ENCODE results near the gene MKLN1. TPM values are rescaled to one million over a fixed set of nuclear protein-coding genes. Genes with fewer than 3 reads are reported as not detected.

The MKLN1 gene
- total and polyA plus RNA-seq, 2 of the 4 experiments (the other 2 are of a cell fraction), result 17.5 to 52.0 TPM

DNA sequence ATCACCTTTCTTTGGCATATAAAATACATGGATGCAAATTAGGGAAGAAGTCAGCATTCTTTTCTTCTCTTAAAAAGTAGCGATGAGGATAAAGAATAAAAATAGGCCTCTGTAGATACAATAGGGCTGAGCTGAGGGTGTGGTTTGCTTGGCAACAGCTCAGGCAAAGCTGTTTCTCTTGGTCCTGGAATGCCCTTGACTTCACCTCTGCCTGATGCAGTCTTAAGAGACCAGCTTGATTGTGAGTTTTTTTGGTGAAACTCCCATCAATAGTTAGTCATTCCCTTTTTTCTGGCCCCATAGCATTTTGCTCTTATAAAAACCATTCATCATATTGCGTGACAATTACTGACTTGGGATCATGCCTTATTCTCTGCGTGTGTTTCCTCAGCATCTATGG, 42.1 kb upstream of the MKLN1 start:
- no TSS peak for BruUV-seq (replicated peaks)
- Histone ChIP-seq H3K27me3 (ENCODE audit: control insufficient read depth, insufficient read depth, low read length) (no peaks in the 10 kb centered on the region), H3K4me3 (ENCODE audit: insufficient read depth, low read depth, low read length) (no peak overlapping the region), H2BK15ac (ENCODE audit: low read depth, low read length) (no peak overlapping the region), H3K18ac (ENCODE audit: low read depth, low read length) (no peak overlapping the region), H3K9ac (ENCODE audit: low read depth, low read length) (no peak overlapping the region), H3K56ac (ENCODE audit: extremely low read depth, insufficient read depth, low read length) (no peak overlapping the region), H3K79me1 (ENCODE audit: low read depth in 1 of 2, low read length in 2 of 2) (no peaks in the 10 kb centered on the region), H2AFZ (replicated peaks; ENCODE audit: low read length, poor library complexity) (no peak overlapping the region), H3K14ac (replicated peaks; ENCODE audit: low read depth, low read length) (no peak overlapping the region), H4K8ac (ENCODE audit: low read depth in 2 of 2, low read length in 2 of 2) (no peak overlapping the region), H4K5ac (ENCODE audit: low read depth, low read length) (no peak overlapping the region), H3K9me1 (ENCODE audit: insufficient read depth, low read length) (no peaks in the 10 kb centered on the region), H2BK120ac (ENCODE audit: low read depth, low read length) (no peak overlapping the region), H2BK5ac (ENCODE audit: low read depth, low read length, poor library complexity, severe bottlenecking) (no peak overlapping the region), H4K91ac (ENCODE audit: insufficient read depth, low read depth, low read length) (no peak overlapping the region), H3K23ac (ENCODE audit: low read depth, low read length) (no peak overlapping the region), H2BK20ac (ENCODE audit: low read depth, low read length) (no peak overlapping the region), H3K36me3 (ENCODE audit: control insufficient read depth, insufficient read depth, low read length) (no peaks in the 10 kb centered on the region), H3K27ac (ENCODE audit: insufficient read depth, low read length) (no peak overlapping the region), H3K9me3 (ENCODE audit: control insufficient read depth, insufficient read depth, low read length) (no peaks in the 10 kb centered on the region), H4K20me1 (ENCODE audit: insufficient read depth, low read length) (no peaks in the 10 kb centered on the region), H3K4me2 (ENCODE audit: low read depth, low read length) (no peak overlapping the region), H3K4me1 (ENCODE audit: control insufficient read depth, insufficient read depth, low read length) (no peaks in the 10 kb centered on the region), H2AK5ac (ENCODE audit: low read depth, low read length) (no peak overlapping the region), H3K4ac (ENCODE audit: low read depth, low read length) (no peak overlapping the region), H2AK9ac (replicated peaks; ENCODE audit: low read depth, low read length, poor library complexity) (no peak overlapping the region)
- dilution Hi-C loops (cut with HindIII; ENCODE audit: low sequenced_read_pairs, unreplicated experiment), result no loop called here
- TF ChIP-seq RAD21 (IDR thresholded peaks at IDR 0.05; ENCODE audit: low read length), result no peak
- 94% methylated on average over 2 of the region's 3 CpGs; no CpG with 5 or more reads in 1 of the 2 experiments for WGBS, 2 experiments (ENCODE audit: extremely low coverage in 2 of 2, insufficient read length in 1 of 2)
- ChIA-PET CTCF (interaction anchor here (0.7 kb wide), 1 partner anchor 10 kb away, joined by 4 read pairs; no protein-coding TSS in a partner anchor), POLR2A (ENCODE audit: unreplicated experiment) (interaction anchor here (1.1 kb wide), 1 partner anchor 176 kb away, joined by 3 read pairs; no protein-coding TSS in a partner anchor)
- DNase-seq (no peak), ATAC-seq (ENCODE audit: low read depth) (no peak)
- in situ Hi-C loops (cut with MboI; ENCODE audit: low sequenced_read_pairs), result no loop called here
- intact Hi-C loops (cut with micrococcal nuclease), result no loop called here
